ENCODE data around the gene FLNB. TPM values are rescaled to one million over a fixed set of nuclear protein-coding genes. Genes with fewer than 3 reads are reported as not detected.

FLNB gene
- total and polyA plus RNA-seq, 8 donors = 85.2 to 152 (median 102) TPM

- DNase-seq (peak in 1 of 6 donors; percentile 28), ATAC-seq (peak; percentile 62 to 89 (median 88)), FAIRE-seq (no peak)
- no peaks in the 10 kb centered on the region for H3K9me3 ChIP-seq
- H3K27me3 ChIP-seq = no peaks in the 10 kb centered on the region
- no peak for TF ChIP-seq CTCF (IDR thresholded peaks at IDR 0.05)
- intact Hi-C loops (cut with DNase I) = no loop called here
- WGBS, 2 donors = 26 to 28% methylated on average over 10 of the region's 10 CpGs
- peak overlapping the region in 2 of 4 donors; percentile 52 to 56 for H3K27ac ChIP-seq
- no peak overlapping the region for H3K4me3 ChIP-seq
- H3K36me3 ChIP-seq = no peaks in the 10 kb centered on the region
- H3K4me1 ChIP-seq = peaks cover 0 to 9% (median 8%) of the 10 kb centered on the region in 3 donors
Observed at GRCh38 chr3:57998366-57999283, 9.6 kb upstream of the FLNB start.

GRCh38 chr3:57999417-58000115, 8.7 kb upstream of the FLNB start:
- TF ChIP-seq CTCF (IDR thresholded peaks at IDR 0.05) = no peak
- ATAC-seq = peak in 2 of 4 donors; percentile 19 to 32

DNA sequence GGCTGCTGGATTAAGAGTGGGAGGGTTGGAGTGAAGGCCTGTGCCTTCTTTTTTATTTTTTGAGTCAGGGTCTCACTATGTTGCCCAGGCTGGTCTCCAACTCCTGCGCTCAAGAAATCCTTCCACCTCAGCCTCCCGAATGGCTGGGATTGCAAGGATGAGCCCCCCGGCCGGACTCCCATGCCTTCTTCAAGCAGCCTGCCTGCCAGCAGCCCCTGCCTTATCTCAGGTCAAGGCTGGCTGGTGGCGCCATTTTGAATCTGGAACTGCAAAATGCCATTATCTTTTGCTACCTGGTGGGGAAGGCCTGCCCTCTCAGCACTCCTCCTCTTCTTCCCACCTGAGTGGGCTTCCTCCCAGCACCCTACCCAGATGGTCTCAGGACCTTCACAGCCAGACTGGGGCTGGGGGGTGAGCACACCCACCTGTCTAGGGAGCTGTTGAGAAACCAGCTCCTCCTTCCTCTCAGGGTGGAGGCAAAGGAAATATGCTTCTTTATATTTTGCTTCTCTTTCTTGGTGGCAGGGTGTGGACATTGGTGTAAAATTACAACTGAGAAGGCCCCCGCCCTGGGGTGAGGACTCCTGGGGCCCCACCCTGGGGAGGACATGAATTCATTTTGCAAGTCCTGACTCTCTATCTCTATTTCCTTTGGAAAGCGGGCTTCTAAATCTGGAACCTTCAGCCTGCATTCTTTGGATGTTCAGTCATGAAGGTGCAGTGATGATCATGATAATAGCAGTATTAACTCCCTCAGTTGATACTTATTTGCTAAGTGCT, 7.7 kb upstream of the FLNB start:
- ATAC-seq (no peak), DNase-seq (no peak), FAIRE-seq (no peak)
- Histone ChIP-seq H3K4me1 (peaks cover 0 to 9% (median 8%) of the 10 kb centered on the region in 3 donors), H3K27me3 (no peaks in the 10 kb centered on the region), H3K36me3 (no peaks in the 10 kb centered on the region), H3K4me3 (no peak overlapping the region), H3K27ac (no peak overlapping the region), H3K9me3 (no peaks in the 10 kb centered on the region)
- WGBS, 2 donors = 85 to 94% methylated on average over 7 of the region's 7 CpGs
- intact Hi-C loops (cut with DNase I) = loop anchor here in 1 of 3 donors (5.0 kb wide), 1 partner anchor 302 kb away; no protein-coding TSS in a partner anchor
- TF ChIP-seq CTCF (IDR thresholded peaks at IDR 0.05) = no peak

More at GRCh38 chr3:57999417-58000115, 8.7 kb upstream of the FLNB start:
- DNase-seq (no peak), FAIRE-seq (no peak)
- H3K27ac ChIP-seq = peak overlapping the region in 1 of 4 donors; percentile 56
- no peaks in the 10 kb centered on the region for H3K27me3 ChIP-seq
- WGBS, 2 donors = 82 to 85% methylated on average over 11 of the region's 11 CpGs
- no peaks in the 10 kb centered on the region for H3K36me3 ChIP-seq
- H3K4me1 ChIP-seq = peaks cover 0 to 9% (median 8%) of the 10 kb centered on the region in 3 donors
- no peaks in the 10 kb centered on the region for H3K9me3 ChIP-seq
- intact Hi-C loops (cut with DNase I) = loop anchor here in 1 of 3 donors (5.0 kb wide), 1 partner anchor 303 kb away; no protein-coding TSS in a partner anchor
- no peak overlapping the region for H3K4me3 ChIP-seq

DNA sequence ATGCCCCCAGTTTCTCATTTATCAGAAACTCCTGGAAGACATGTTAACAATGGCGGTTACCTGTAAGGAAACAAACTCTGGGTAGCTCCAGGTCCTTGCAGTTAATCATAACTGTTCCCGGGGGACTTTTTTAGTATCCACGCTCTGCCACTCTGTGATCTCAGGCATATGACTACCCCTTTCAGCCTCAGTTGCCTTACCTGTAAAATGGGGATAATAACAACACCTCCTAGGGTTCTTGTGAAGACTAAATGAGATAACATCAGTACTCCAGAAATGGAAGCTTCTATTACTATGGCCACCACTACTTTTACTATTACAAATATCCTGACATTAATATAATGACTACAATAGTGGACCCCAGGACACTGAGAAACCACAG, 7.1 kb upstream of the FLNB start:
- intact Hi-C loops (cut with DNase I) = loop anchor here in 1 of 3 donors (5.0 kb wide), 1 partner anchor 301 kb away; no protein-coding TSS in a partner anchor

More for the DNA sequence above, 7.1 kb upstream of the FLNB start:
- WGBS, 2 donors = 94 to 99% methylated on average over 3 of the region's 3 CpGs
- no peak for ATAC-seq
- no peak overlapping the region for H3K27ac ChIP-seq
- peaks cover 0 to 9% (median 8%) of the 10 kb centered on the region in 3 donors for H3K4me1 ChIP-seq
- no peaks in the 10 kb centered on the region for H3K9me3 ChIP-seq
- H3K27me3 ChIP-seq = no peaks in the 10 kb centered on the region
- FAIRE-seq = no peak
- DNase-seq = no peak
- no peak for TF ChIP-seq CTCF (IDR thresholded peaks at IDR 0.05)
- no peak overlapping the region for H3K4me3 ChIP-seq
- no peaks in the 10 kb centered on the region for H3K36me3 ChIP-seq

Data from pancreas (tissue), 10 donors.